GM23248 (cell line): ENCODE data around the gene SOX18.

ENCODE experiments used
- EZH2 ChIP-seq: fragments of 200-600 bp; sonication (generic); IDR thresholded peaks from 2 replicates; pipeline ENCODE4 v1.6.1; 2018; ENCODE audit warnings: antibody characterized with exemption, mild to moderate bottlenecking; ENCODE audit not compliant: insufficient read depth, poor library complexity, severe bottlenecking
- EZH2phosphoT487 ChIP-seq: fragments of 200-600 bp; sonication (generic); IDR thresholded peaks from 2 replicates; pipeline ENCODE4 v1.6.1; 2018; ENCODE audit warnings: antibody characterized with exemption, moderate library complexity, mild to moderate bottlenecking, low read depth; ENCODE audit not compliant: insufficient read depth

DNA sequence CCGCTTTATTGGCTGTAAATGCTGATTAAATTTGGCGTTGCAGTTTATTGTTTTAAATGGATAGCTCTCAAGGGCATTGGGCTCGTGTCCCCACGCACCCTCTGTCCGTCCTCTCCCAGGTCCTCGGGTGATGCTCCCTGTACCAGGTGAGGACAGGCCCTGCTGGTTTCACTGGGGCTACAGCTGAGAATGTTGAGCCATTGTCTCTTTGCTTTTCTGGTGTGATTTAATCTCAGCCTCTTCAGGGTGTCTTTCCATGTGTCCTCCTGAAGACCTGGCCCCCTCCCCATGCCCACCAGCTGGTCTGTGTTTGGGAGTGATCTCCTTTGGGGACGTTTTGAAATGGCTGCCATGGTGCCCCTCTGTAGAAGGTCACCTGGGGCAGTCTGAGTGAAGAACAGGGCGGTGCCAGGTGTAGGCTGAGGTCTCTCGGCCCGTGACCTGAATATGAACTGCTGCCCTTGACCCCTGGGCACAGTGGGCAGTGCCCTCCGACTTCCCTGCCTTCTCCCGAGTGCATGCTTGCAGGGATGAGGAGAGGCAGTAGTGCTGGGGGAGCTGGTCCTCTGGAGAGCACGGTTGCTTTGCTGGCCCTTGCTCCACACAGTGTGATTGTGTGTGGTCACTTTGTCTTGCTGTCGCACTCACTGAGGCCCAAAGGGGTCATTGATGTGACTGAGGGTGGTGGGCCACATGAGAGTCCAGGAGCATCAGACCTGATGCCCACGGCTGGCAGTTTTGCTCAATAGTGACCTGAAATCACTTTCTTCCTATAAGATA, 25.9 kb downstream of the SOX18 start:
- TF ChIP-seq EZH2phosphoT487 = no peak
- no peak for TF ChIP-seq EZH2
